GM12873 (cell line): ENCODE results near the gene GALNT17.

Experiments
- TF ChIP-seq, protein P1 (sequence below): IDR thresholded peaks from 2 replicates; pipeline ENCODE4 v1.5.1; 2012; ENCODE audit warnings: low read depth, mild to moderate bottlenecking, moderate library complexity, low read length, control low read depth; ENCODE audit not compliant: insufficient read depth; ENCODE audit errors: missing control alignments

The GALNT17 gene

DNA sequence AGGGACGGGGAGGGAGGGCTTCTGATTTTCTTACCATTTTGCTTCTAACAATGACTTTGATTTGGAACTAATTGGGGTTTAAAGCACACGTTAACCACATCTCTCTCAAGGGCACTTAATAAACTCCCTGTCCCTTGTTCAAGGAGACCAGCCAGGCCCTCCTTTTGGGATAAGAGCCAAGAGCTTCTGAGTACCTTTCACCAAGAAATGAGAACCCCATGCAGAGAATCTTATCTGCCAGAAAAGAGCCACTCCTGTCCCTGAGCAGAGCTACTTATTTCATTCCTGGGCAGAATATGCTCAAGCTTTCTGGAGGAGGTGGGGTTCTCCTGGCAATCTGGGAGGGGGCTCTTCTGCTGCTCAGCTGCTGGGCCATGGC is 574.6 kb downstream of the GALNT17 start:
- TF ChIP-seq, protein P1, sequence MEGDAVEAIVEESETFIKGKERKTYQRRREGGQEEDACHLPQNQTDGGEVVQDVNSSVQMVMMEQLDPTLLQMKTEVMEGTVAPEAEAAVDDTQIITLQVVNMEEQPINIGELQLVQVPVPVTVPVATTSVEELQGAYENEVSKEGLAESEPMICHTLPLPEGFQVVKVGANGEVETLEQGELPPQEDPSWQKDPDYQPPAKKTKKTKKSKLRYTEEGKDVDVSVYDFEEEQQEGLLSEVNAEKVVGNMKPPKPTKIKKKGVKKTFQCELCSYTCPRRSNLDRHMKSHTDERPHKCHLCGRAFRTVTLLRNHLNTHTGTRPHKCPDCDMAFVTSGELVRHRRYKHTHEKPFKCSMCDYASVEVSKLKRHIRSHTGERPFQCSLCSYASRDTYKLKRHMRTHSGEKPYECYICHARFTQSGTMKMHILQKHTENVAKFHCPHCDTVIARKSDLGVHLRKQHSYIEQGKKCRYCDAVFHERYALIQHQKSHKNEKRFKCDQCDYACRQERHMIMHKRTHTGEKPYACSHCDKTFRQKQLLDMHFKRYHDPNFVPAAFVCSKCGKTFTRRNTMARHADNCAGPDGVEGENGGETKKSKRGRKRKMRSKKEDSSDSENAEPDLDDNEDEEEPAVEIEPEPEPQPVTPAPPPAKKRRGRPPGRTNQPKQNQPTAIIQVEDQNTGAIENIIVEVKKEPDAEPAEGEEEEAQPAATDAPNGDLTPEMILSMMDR = no peak

DNA sequence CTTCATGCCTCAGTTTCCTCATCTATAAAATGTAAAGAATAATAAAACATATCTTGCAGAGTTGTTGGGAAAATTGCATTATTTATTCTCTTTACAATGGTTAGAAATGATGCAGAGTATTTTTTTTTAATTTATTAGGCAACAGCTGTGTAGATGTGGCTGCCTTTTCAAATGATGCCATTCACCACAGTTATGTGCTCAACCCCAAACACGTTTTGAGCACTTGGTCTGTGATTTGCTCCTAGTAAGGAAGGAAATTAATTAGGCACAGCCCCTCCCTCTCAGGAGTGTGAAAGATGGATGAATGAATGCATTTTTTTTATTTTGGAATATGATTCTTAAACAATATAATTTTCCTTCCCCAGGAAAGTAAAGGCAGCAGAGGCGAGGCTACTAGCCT is 575.1 kb downstream of the GALNT17 start:
- TF ChIP-seq, protein P1 = no peak

GRCh38 chr7:71708710-71709109 is 576.8 kb downstream of the GALNT17 start:
- TF ChIP-seq, protein P1 = no peak

- TF ChIP-seq, protein P1 = no peak
Observed at GRCh38 chr7:71710442-71710841, 578.5 kb downstream of the GALNT17 start.

GRCh38 chr7:71712653-71713180 is 580.8 kb downstream of the GALNT17 start:
- TF ChIP-seq, protein P1 = no peak

- TF ChIP-seq, protein P1 = no peak
Observed at GRCh38 chr7:71716690-71717089, 584.7 kb downstream of the GALNT17 start.

DNA sequence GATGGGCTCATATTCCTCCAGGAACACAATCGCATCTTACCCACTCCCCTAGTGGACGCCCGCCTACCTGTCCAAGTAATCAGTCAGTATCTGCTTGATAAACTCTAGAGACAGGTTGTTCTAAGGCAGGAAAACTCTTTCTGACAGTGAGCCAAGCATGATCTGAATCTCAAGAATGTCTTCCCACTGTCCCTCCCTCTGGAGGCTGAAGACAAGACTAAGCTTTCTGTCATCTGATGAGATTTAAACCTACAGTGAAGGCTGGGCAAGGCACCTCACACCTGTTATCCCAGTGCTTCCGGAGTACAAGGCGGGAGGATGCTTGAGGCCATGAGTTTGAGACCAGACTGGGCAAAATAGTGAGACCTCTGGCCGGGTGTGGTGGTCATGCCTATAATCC is 586.6 kb downstream of the GALNT17 start:
- TF ChIP-seq, protein P1 = no peak
